Mesodermal cell (in vitro differentiated cells): ENCODE results near the gene VAC14.
"Not testable (repeated sequence)": the region's sequence is repeated elsewhere in the genome, so short reads cannot be mapped to it uniquely, and the experiment has no call there.

Experiments used
- H3K27ac ChIP-seq: 2 replicates; pipeline ENCODE4 v1.7.0; 2013; ENCODE audit warnings: mild to moderate bottlenecking, low read depth, low read length, moderate library complexity; ENCODE audit not compliant: severe bottlenecking
- H3K36me3 ChIP-seq: 2 replicates; pipeline ENCODE4 v1.7.1; 2013; ENCODE audit warnings: mild to moderate bottlenecking, low read length, moderate library complexity; ENCODE audit not compliant: control insufficient read depth, insufficient read depth
- H3K4me1 ChIP-seq: one replicate; pipeline ENCODE4 v1.7.1; 2013; ENCODE audit warnings: mild to moderate bottlenecking, low read length; ENCODE audit not compliant: insufficient read depth, control insufficient read depth, poor library complexity, severe bottlenecking
- H3K4me3 ChIP-seq: 2 replicates; pipeline ENCODE4 v1.7.0; 2013; ENCODE audit warnings: low read length, control low read depth, mild to moderate bottlenecking; ENCODE audit not compliant: insufficient read depth, poor library complexity, severe bottlenecking; ENCODE audit errors: extremely low read depth
- H3K9me3 ChIP-seq: 2 replicates; pipeline ENCODE4 v1.7.1; 2013; ENCODE audit warnings: mild to moderate bottlenecking, low read length, moderate library complexity; ENCODE audit not compliant: control insufficient read depth
- WGBS, 2 experiments: methylation state at CpG; one replicate each; pipeline ENCODE4 v1.1.5; 2013; ENCODE audit warnings: missing lambda C conversion rate in 2 of 2; ENCODE audit not compliant: insufficient coverage in 2 of 2; 5-methylcytosine and 5-hydroxymethylcytosine counted together

The VAC14 gene

GRCh38 chr16:70742967-70743366 is 58.0 kb downstream of the VAC14 start:
- peaks cover 37% of the 10 kb centered on the region for H3K36me3 ChIP-seq
- H3K9me3 ChIP-seq, H3K27ac ChIP-seq, H3K4me3 ChIP-seq: not testable (repeated sequence)
- peaks cover 33% of the 10 kb centered on the region for H3K4me1 ChIP-seq
- WGBS, 2 experiments, result 95 to 98% methylated on average over 7 to 9 of the region's 9 CpGs

GRCh38 chr16:70741783-70742125 is 59.2 kb downstream of the VAC14 start:
- WGBS, 2 experiments, result 89 to 98% methylated on average over 6 to 7 of the region's 9 CpGs
- Histone ChIP-seq H3K27ac (no peak overlapping the region), H3K9me3 (no peaks in the 10 kb centered on the region), H3K4me1 (peaks cover 35% of the 10 kb centered on the region), H3K36me3 (peaks cover 37% of the 10 kb centered on the region), H3K4me3 (no peak overlapping the region)

- 95 to 96% methylated on average over 20 of the region's 20 CpGs for WGBS, 2 experiments
- H3K36me3 ChIP-seq, result peaks cover 37% of the 10 kb centered on the region
- H3K4me3 ChIP-seq, result no peak overlapping the region
- H3K27ac ChIP-seq, result peak overlapping the region; percentile 13
- H3K9me3 ChIP-seq, result no peaks in the 10 kb centered on the region
- peaks cover 35% of the 10 kb centered on the region for H3K4me1 ChIP-seq
Measured at GRCh38 chr16:70740914-70741782, 59.8 kb downstream of the VAC14 start.

- 88 to 97% methylated on average over 14 to 15 of the region's 16 CpGs for WGBS, 2 experiments
- Histone ChIP-seq H3K4me1 (peaks cover 42% of the 10 kb centered on the region), H3K27ac (no peak overlapping the region), H3K9me3 (no peaks in the 10 kb centered on the region), H3K36me3 (peaks cover 37% of the 10 kb centered on the region), H3K4me3 (no peak overlapping the region)
Measured at GRCh38 chr16:70740174-70740913, 60.6 kb downstream of the VAC14 start.

- H3K4me3 ChIP-seq, result no peak overlapping the region
- no peak overlapping the region for H3K27ac ChIP-seq
- H3K4me1 ChIP-seq, result peaks cover 43% of the 10 kb centered on the region
- 94 to 97% methylated on average over 6 of the region's 7 CpGs for WGBS, 2 experiments
- peaks cover 29% of the 10 kb centered on the region for H3K36me3 ChIP-seq
- H3K9me3 ChIP-seq, result no peaks in the 10 kb centered on the region
Measured at GRCh38 chr16:70739389-70739788, 61.6 kb downstream of the VAC14 start.

GRCh38 chr16:70738083-70738977 is 62.6 kb downstream of the VAC14 start:
- Histone ChIP-seq H3K4me3 (no peak overlapping the region), H3K36me3 (peaks cover 19% of the 10 kb centered on the region), H3K9me3 (no peaks in the 10 kb centered on the region), H3K4me1 (peaks cover 43% of the 10 kb centered on the region), H3K27ac (no peak overlapping the region)
- WGBS, 2 experiments, result 82 to 83% methylated on average over 15 to 22 of the region's 22 CpGs

- H3K27ac ChIP-seq, result no peak overlapping the region
- H3K4me1 ChIP-seq, result peaks cover 43% of the 10 kb centered on the region
- 91 to 92% methylated on average over 19 to 21 of the region's 21 CpGs for WGBS, 2 experiments
- no peaks in the 10 kb centered on the region for H3K9me3 ChIP-seq
- no peak overlapping the region for H3K4me3 ChIP-seq
- peaks cover 14% of the 10 kb centered on the region for H3K36me3 ChIP-seq
Measured at GRCh38 chr16:70737377-70738082, 63.4 kb downstream of the VAC14 start.

- no peak overlapping the region for H3K4me3 ChIP-seq
- H3K27ac ChIP-seq, result no peak overlapping the region
- whole genome bisulfite sequencing, 2 experiments, result 83 to 88% methylated on average over 15 of the region's 18 CpGs
- no peaks in the 10 kb centered on the region for H3K9me3 ChIP-seq
- peaks cover 13% of the 10 kb centered on the region for H3K36me3 ChIP-seq
- H3K4me1 ChIP-seq, result peaks cover 41% of the 10 kb centered on the region
Measured at GRCh38 chr16:70736465-70737376, 64.2 kb downstream of the VAC14 start.

GRCh38 chr16:70735141-70735979 is 65.6 kb downstream of the VAC14 start:
- Histone ChIP-seq H3K4me3 (no peak overlapping the region), H3K27ac (peak overlapping the region; percentile 66), H3K4me1 (peaks cover 28% of the 10 kb centered on the region), H3K36me3 (peaks cover 13% of the 10 kb centered on the region), H3K9me3 (no peaks in the 10 kb centered on the region)
- 85 to 86% methylated on average over 11 of the region's 13 CpGs for WGBS, 2 experiments
